HepG2 (cell line): ENCODE results near the gene STX1B. TPM values are rescaled to one million over a fixed set of nuclear protein-coding genes. Genes with fewer than 3 reads are reported as not detected.

Experiments used
- ARNTL ChIP-seq: sonication (generic); formaldehyde crosslinking; IDR thresholded peaks from 2 replicates; pipeline ENCODE4 v1.4.0; 2020; ENCODE audit warnings: mild to moderate bottlenecking, missing genetic modification reagents
- ETV5 ChIP-seq: IDR thresholded peaks from 2 replicates; pipeline ENCODE4 v1.6.1; 2018; ENCODE audit warnings: missing biosample characterization, missing genetic modification reagents, inconsistent platforms, borderline replicate concordance
- FOXA1 ChIP-seq, 2 experiments: fragments of 450-650 bp in 1 of 2; sonication (generic) in 1 of 2; formaldehyde crosslinking in 1 of 2; IDR thresholded peaks; 2 replicates each; pipeline versions ENCODE4 v1.4.0 to v1.6.1; 2016 to 2020; ENCODE audit warnings: missing genetic modification reagents in 1 of 2
- HINFP ChIP-seq: sonication (generic); formaldehyde crosslinking; IDR thresholded peaks from 2 replicates; pipeline ENCODE4 v1.4.0; 2020; ENCODE audit warnings: low read depth, mild to moderate bottlenecking, missing genetic modification reagents
- KDM6A ChIP-seq: IDR thresholded peaks from 2 replicates; pipeline ENCODE4 v1.6.1; 2016; ENCODE audit warnings: low read depth
- KLF12 ChIP-seq: sonication (generic); formaldehyde crosslinking; IDR thresholded peaks from 2 replicates; pipeline ENCODE4 v1.4.0; 2020; ENCODE audit warnings: missing genetic modification reagents, borderline replicate concordance
- MED8 ChIP-seq: sonication (generic); formaldehyde crosslinking; IDR thresholded peaks from 2 replicates; pipeline ENCODE4 v1.8.1; 2023; ENCODE audit warnings: mild to moderate bottlenecking, missing genetic modification reagents; ENCODE audit not compliant: insufficient replicate concordance
- MIER3 ChIP-seq: IDR thresholded peaks from 2 replicates; pipeline ENCODE4 v1.6.1; 2016; ENCODE audit warnings: missing compliant biosample characterization, borderline replicate concordance
- MYC ChIP-seq: sonication (generic); formaldehyde crosslinking; IDR thresholded peaks from 2 replicates; pipeline ENCODE4 v1.9.0; 2021; ENCODE audit warnings: missing genetic modification reagents, borderline replicate concordance
- NCOA1 ChIP-seq: sonication (generic); formaldehyde crosslinking; IDR thresholded peaks from 2 replicates; pipeline ENCODE4 v1.9.0; 2021; ENCODE audit warnings: missing genetic modification reagents
- PHB2 ChIP-seq: fragments of 450-650 bp; IDR thresholded peaks from 2 replicates; pipeline ENCODE4 v1.6.1; 2018; ENCODE audit not compliant: partially characterized antibody
- SMYD3 ChIP-seq: sonication (generic); formaldehyde crosslinking; IDR thresholded peaks from 2 replicates; pipeline ENCODE4 v1.8.1; 2023; ENCODE audit warnings: mild to moderate bottlenecking, missing genetic modification reagents
- TFDP2 ChIP-seq: sonication (generic); formaldehyde crosslinking; IDR thresholded peaks from 2 replicates; pipeline ENCODE4 v1.4.0; 2020; ENCODE audit warnings: missing genetic modification reagents
- ZBTB42 ChIP-seq: sonication (generic); formaldehyde crosslinking; IDR thresholded peaks from 2 replicates; pipeline ENCODE4 v1.5.0; 2020; ENCODE audit warnings: mild to moderate bottlenecking, missing genetic modification reagents
- ZNF180 ChIP-seq: sonication (generic); formaldehyde crosslinking; IDR thresholded peaks from 2 replicates; pipeline ENCODE4 v1.4.0; 2020; ENCODE audit warnings: low read depth, missing genetic modification reagents, borderline replicate concordance
- ZNF235 ChIP-seq: sonication (generic); formaldehyde crosslinking; IDR thresholded peaks from 2 replicates; pipeline ENCODE4 v1.8.1; 2023; ENCODE audit warnings: mild to moderate bottlenecking, missing genetic modification reagents, borderline replicate concordance
- ZNF30 ChIP-seq: sonication (generic); formaldehyde crosslinking; IDR thresholded peaks from 2 replicates; pipeline ENCODE4 v1.5.0; 2020; ENCODE audit warnings: mild to moderate bottlenecking, missing genetic modification reagents
- ZNF441 ChIP-seq: sonication (generic); formaldehyde crosslinking; IDR thresholded peaks from 2 replicates; pipeline ENCODE4 v1.7.0; 2021; ENCODE audit warnings: missing genetic modification reagents, borderline replicate concordance
- ZNF713 ChIP-seq: sonication (generic); formaldehyde crosslinking; IDR thresholded peaks from 2 replicates; pipeline ENCODE4 v1.4.0; 2020; ENCODE audit warnings: mild to moderate bottlenecking, missing genetic modification reagents
- ZNF75D ChIP-seq: sonication (generic); formaldehyde crosslinking; IDR thresholded peaks from 2 replicates; pipeline ENCODE4 v1.8.1; 2023; ENCODE audit warnings: missing genetic modification reagents, mild to moderate bottlenecking, borderline replicate concordance
- ZNF775 ChIP-seq: sonication (generic); formaldehyde crosslinking; IDR thresholded peaks from 2 replicates; pipeline ENCODE4 v1.4.0; 2020; ENCODE audit warnings: missing genetic modification reagents, mild to moderate bottlenecking, moderate library complexity, borderline replicate concordance
- ZNF788 ChIP-seq: sonication (generic); formaldehyde crosslinking; IDR thresholded peaks from 2 replicates; pipeline ENCODE4 v1.5.0; 2020; ENCODE audit warnings: mild to moderate bottlenecking, missing genetic modification reagents, borderline replicate concordance
- ZNF841 ChIP-seq: sonication (generic); formaldehyde crosslinking; IDR thresholded peaks from 2 replicates; pipeline ENCODE4 v1.8.1; 2023; ENCODE audit warnings: missing genetic modification reagents, borderline replicate concordance
- ZSCAN12 ChIP-seq: sonication (generic); formaldehyde crosslinking; IDR thresholded peaks from 2 replicates; pipeline ENCODE4 v1.9.0; 2021; ENCODE audit warnings: mild to moderate bottlenecking, missing genetic modification reagents
- ZSCAN29 ChIP-seq: sonication (generic); formaldehyde crosslinking; conservative IDR thresholded peaks from 2 replicates; pipeline ENCODE4 v1.4.0; 2020; ENCODE audit warnings: mild to moderate bottlenecking, missing genetic modification reagents
- ZXDC ChIP-seq: sonication (generic); formaldehyde crosslinking; IDR thresholded peaks from 2 replicates; pipeline ENCODE4 v1.5.0; 2020; ENCODE audit warnings: mild to moderate bottlenecking, missing genetic modification reagents
- polyA plus RNA-seq, 8 experiments: library from polyadenylated mRNA; depleted of rRNA in 3 of 8; stranded (reverse) in 7 of 8; unstranded in 1 of 8; fragments of >200 nt; fragmentation: Illumina TruSeq in 4 of 8; extraction: Trizol in 4 of 8; gene quantifications; 2 replicates each; pipeline versions ENCODE4 v1.2.1 to v1.2.3, GENCODE V29; 2011 to 2016; ENCODE audit warnings: low read depth in 4 of 8, missing spikeins in 1 of 8, mixed read lengths in 1 of 8; ENCODE audit not compliant: insufficient read depth in 1 of 8
- total RNA-seq, 5 experiments: library from RNA; depleted of rRNA; stranded (reverse); fragments of >200 nt; fragmentation: Illumina TruSeq; extraction: Trizol; gene quantifications; 2 replicates each; pipeline ENCODE4 v1.2.3, GENCODE V29; 2016; ENCODE audit warnings: low read depth in 1 of 5

The STX1B gene
- total and polyA plus RNA-seq, 2 of the 13 experiments (the other 11 are each of a cell fraction or from before 2014, with no cell fraction given), result 2.1 to 3.0 TPM

- no peak; the same call in 1 of the 2 replicates for TF ChIP-seq ZNF235
- TF ChIP-seq ZNF30 (CRISPR knock-in tag), result no peak
- TF ChIP-seq ZSCAN29, result no peak
- TF ChIP-seq SMYD3 (CRISPR knock-in tag), result no peak
- no peak for TF ChIP-seq ZNF841 (CRISPR knock-in tag)
- TF ChIP-seq HINFP, result no peak
- peak; percentile 21; the same call in 1 of the 2 replicates for TF ChIP-seq KLF12 (CRISPR knock-in tag)
- no peak for TF ChIP-seq ZXDC (CRISPR knock-in tag)
- no peak for TF ChIP-seq ZNF75D
- TF ChIP-seq TFDP2, result peak; percentile 84
- no peak for TF ChIP-seq FOXA1 (IDR thresholded peaks at IDR 0.05)
- no peak; the same call in 1 of the 2 replicates for TF ChIP-seq FOXA1 (CRISPR knock-in tag; IDR thresholded peaks at IDR 0.05)
- TF ChIP-seq ZNF180 (CRISPR knock-in tag), result no peak
- TF ChIP-seq MIER3 (CRISPR knock-in tag), result no peak
- no peak for TF ChIP-seq ZNF713
- TF ChIP-seq MED8 (CRISPR knock-in tag), result no peak
- TF ChIP-seq NCOA1 (CRISPR knock-in tag), result no peak
- TF ChIP-seq MYC (CRISPR knock-in tag), result no peak; the same call in 1 of the 2 replicates
- peak; percentile 57; the same call in 1 of the 2 replicates for TF ChIP-seq ARNTL (CRISPR knock-in tag)
- no peak; the same call in 1 of the 2 replicates for TF ChIP-seq ZBTB42 (CRISPR knock-in tag)
- TF ChIP-seq ETV5, result peak; percentile 60; the same call in 1 of the 2 replicates
- no peak for TF ChIP-seq ZSCAN12
- TF ChIP-seq KDM6A (CRISPR knock-in tag), result peak; percentile 57; the same call in 1 of the 2 replicates
- no peak; the same call in 1 of the 2 replicates for TF ChIP-seq ZNF788 (CRISPR knock-in tag)
- peak; percentile 51; the same call in 1 of the 2 replicates for TF ChIP-seq ZNF441
- no peak for TF ChIP-seq PHB2
- no peak for TF ChIP-seq ZNF775 (CRISPR knock-in tag)
These were observed 14.0 kb downstream of the STX1B start (continued) for GRCh38 chr16:30996324-30996984.
